Stimulated activated CD4-positive, alpha-beta T cell treated with anti-CD3 and anti-CD28 coated beads, Interleukin-12 subunit alpha, Interleukin-12 subunit beta, amount 100 ng/mL, for 48 hours (primary cell): Measurements from ENCODE around the gene FHOD3.

ENCODE experiments used
- DNase-seq, 3 donors: peaks; one replicate each; pipeline ENCODE4 v3.0.0-alpha.2; 2020; ENCODE audit warnings: low read depth in 2 of 3, low spot score in 1 of 3

FHOD3 gene

DNA sequence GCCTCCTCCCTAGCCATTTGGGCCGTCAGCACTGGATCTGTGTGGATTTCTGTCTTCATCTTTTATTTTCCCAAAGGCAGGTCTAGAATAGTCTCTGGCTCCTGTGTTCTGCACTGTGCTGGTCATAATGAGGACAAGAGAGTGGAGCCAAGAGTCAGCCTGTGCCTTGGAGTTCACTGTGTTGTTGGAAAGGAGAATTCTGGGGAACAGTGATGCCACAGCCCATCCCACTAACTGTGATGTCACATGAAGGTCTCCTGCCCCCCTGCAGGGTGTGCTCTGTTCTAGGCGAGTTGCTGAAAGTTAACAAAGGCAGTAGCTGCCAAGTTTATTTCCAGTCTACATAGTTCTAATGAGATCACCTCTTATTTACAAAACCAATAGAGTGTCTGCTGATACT is 282.8 kb downstream of the FHOD3 start:
- DNase-seq, result no peak

DNA sequence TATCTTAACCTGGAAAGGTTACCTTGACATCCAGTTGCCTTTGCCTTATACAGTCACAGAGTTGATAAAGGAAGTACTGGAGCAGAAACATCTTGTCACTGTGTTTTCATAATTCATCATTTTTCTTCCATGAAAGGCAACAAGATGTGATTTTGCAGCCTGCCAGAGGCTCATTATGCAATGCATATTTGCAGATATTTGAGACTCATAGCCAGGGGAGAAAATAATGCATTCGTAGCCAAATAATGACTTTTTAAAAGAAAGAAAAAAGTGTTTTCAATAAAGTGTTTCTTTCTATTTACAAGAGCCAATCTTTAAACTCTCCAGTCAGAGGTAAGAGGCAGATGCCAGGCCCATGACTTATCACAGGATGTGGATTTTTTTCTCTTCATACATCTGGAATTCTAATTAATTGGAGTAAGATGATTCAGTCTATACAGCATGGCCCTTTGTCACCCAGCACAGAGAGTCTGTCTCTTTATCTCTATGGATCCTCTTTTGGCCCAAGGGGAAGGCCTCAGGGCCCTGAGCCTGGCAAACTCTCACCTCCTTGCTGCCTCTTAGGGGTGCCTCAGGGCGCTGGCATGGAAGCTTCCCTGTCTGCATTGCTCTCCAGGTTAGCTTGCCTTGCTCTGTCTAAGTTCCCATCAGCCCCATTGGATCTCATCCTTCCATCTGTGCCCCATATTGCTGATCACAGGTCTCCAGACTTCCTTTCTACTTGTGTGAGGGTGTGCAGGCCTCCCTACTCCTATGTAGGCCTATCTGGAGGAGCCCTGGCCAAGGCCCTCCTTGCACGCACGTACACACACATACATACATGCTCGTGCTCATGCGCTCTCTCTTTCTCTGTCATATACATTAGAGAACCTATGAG is 283.6 kb downstream of the FHOD3 start:
- DNase-seq, result no peak

DNA sequence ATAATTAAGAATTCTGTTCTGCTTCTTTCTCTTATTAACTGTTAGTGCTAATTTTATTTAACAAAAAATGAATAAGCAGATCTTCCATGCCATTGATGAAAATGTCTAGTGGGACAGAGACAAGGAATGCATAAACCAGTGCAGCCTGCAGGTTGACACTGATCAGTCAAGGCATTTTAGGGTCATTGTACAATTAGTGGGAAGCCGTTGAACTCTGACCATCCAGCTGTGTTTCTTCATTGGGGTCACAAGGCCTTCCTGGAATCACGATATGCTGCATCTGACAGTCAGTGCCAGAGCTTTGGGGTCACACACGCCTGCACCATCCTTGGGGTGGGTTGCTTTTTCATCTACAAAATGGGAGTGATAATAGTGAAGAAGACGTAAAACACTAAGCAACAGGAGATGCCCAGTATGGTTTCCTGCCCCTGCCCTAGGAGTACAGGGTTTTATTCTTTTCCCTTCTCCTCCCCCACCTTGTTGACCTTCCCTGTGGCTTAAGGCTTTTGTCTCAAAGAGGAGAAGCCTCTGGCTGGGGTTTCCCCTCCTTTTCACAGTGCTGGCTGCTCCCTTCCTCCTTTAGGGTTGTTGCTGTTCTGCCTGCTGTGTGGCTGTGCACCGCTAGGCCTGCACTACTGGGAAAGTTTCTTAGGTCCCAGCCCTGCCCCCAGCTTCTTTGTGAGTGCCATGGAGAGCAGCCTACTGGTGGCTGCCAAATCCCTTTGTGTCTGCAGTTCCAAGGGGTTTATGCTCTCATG is 285.7 kb downstream of the FHOD3 start:
- no peak for DNase-seq

DNA sequence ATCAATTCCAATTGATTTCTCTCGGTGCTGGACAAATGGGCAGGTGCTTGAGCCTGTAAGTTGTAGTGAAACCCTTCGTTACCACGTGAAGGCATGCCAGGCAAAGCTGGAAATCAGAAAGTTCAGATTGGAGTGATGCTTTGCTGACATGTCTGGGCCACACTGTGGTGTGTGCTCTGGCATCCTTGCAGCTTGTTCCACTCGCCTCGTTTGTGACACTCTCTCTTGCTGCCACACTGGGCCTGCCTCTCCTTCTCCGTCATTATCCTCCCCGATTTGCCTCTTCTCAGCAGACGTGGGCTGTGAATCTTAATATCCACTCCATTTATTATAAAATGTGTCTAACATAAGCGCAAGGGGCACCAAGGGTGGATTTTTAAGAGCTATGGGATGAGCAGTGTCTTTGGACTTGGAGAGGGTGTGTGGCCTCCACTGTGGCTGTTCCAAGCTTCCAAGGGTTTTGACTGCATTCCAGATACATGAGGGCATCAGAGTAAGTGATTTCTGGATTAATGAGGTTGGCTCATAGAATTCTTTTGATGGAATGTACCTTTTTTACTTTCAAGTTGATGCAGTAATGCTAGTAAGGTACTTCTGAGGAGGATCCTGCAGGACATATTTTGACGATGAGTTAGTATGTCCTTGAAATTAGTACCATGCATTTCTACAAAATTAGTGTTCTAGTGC is 292.5 kb downstream of the FHOD3 start:
- DNase-seq, result no peak

DNA sequence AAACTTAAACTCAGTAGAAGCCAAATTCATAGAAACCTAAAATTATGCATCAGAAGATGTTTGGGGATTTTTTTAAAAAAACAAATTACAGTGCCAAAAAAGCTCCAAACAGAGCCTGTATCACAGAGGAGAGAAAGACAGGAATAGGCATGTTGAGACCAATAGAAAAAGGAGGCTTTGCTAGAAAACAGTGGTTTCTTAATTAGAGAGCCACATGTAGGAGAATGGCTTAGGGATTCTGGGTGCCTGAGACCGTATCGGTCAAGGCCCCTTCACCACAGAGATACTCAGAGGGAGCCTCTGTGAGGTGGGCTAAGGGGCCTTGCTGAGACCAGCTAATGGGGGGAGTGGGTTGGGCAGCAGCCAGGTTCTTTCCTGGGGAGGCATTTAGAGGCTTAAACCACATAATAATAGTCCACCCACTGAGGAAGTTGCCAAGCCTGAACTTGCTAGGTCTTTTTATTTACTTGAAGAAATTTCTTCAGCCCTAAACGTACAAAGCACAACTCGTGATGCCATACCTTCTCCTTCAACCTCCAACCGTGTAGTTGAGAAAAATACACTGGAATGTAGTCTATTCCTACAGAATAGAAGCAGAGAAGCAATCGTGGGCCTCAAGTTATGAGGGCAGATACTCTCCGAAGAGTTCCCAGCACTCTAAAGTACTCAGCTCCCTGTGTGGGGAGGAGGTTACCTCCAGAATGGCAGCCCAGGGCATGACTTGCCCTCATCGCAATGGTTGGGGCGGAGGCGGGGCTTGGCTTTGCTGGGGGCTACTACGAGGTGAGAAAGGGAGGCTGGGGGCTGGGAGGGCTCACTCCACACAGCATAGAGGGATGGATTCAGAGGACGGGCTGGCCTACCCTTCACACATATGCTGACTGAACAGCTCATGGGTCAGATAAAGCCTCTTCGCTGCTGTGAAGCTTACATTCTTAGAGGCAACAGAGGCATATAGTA is 293.4 kb downstream of the FHOD3 start:
- no peak for DNase-seq

DNA sequence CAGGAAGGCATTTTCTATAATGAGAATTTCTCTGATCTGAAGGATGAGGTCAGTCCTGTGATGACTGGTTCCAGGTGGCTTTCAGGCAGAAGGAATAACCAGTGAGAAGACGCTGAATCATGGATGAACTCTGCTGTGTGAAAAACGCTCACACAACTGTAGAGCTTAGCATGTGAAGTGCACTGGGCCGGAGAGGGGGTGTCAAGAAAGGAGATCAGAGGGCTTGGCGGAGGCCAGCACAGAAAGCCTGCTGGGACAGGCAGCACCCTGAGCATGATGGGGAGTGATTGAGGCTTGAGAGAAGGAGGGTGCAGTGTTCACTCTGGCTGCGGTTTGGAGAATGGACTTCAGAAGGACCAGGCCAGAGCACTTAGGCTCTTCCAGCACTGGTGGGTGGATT is 294.8 kb downstream of the FHOD3 start:
- no peak for DNase-seq

DNA sequence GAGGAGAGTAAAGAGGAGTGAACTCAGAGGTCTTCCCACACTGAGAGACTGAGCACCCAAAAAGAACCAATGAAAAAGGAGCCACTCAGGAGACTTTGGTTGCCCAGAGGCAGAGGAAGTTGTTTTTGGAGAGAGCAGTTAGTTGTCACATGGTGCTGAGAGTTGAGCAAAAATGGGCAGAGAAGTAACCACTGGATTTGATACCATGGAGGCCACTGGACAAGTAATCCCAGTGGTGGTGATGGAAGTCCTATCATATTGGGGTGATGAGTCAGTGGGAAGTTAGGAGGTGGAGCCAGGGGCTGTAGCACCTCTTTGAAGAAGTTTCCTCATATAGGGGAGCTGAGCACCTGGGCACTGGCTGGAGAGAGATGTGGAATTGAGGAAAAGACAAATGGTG is 295.5 kb downstream of the FHOD3 start:
- no peak for DNase-seq

DNA sequence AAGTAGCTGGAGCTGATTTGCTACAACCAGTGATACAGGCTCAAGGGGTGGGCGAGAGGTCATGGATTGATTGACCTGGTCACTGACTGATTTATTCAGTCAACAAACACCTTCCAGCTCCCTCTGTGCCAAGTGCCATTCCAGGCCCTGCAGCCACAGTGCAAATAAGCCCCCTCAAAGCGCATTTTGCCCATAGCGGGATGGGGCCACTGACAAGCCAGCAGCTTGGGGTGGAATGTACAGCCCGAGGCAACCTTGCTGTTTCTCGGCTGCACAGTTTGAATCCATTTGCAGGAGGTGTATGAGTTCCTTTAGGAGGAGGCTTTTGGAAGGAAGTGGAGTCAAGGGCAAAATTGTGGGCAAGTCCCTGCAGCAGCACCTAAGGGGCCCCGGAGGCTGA is 296.1 kb downstream of the FHOD3 start:
- no peak for DNase-seq

DNA sequence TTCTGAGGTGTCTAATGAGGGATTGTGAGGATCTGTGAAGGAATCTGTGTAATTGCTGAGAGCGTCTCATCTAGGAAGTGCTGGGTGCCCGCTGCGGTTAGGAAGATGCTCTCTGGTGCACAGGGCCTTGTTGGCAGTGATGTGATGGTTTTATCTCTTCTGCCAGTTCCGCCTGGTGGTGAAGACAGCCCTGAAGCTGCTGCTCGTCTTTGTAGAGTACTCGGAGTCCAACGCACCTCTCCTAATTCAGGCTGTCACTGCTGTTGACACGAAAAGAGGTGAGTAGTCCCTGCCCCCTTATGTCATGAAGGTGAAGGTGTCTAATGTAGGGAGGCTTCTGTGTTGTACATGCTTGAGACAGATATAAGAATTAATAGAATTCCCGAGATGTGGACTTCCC is 297.1 kb downstream of the FHOD3 start:
- DNase-seq, result no peak

DNA sequence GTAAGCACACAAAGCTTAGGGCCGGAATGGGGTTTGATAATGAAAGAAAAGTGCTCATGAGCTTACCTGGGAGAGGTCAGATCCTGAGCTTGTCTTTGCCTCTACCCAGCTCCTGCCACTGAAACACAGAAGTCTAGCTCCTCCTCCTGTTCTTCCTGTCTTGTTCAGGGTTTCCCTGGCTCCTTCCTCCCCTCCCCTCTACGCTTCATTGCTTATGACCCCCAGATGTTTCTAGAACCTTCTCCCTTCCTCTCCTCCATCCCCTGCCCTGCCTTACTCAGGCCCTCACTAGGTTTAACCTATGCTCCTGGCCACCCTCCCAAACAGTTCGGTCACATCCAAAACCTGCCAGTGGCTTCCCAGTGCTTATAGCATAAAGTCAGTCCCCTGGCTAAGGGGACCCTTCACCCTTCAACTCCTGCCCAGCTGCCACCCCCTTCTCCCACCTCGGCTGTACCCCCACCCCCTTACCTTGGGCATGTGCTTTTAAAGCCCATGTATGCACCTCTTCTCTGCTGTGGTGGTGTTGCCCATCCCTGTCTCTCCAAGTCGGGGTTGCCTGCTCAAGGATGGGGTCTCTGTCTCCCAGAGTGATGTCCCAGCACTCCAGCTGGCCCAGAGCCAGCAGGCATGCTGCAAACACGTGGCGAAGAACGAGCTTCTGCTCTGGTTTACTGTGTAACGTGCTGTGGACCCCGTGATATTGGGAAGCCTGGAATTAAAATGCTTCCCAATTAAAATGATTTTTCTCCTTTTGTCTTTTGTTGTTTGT is 297.7 kb downstream of the FHOD3 start:
- DNase-seq, result no peak

DNA sequence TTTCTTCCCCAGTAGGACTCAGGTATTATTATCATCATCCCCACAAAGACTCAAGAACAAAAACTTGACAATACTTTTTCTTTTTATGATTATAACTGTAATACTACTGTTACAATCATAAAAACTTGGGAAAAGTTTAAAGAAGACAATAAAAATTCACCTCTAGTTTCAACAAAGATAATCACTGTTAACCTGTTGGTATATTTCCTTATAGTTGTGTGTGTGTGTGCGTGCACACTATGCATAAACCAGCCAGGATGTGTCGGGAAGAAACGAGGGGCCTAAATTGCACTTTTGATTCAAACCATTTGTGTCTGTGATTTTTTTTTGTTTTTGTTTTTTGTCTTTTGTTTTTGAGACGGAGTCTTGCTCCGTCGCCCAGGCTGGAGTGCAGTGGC is 298.3 kb downstream of the FHOD3 start:
- DNase-seq, result no peak

DNA sequence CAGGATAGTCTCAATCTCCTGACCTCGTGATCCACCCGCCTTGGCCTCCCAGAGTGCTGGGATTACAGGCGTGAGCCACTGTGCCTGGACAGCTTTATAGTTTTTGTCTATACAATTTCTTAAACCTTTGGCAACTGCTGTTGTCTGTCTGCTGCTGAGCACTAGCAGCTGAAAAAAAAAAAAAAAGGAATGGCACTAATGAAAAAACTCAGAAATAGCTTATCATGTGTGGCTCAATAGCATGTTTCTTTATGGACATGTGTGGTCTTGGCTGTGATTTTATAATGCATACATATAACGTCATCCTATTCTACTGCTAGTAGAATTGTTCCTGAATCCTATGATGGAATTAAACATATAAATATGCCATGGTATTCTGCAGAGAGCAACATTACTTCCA is 300.1 kb downstream of the FHOD3 start:
- no peak for DNase-seq

DNA sequence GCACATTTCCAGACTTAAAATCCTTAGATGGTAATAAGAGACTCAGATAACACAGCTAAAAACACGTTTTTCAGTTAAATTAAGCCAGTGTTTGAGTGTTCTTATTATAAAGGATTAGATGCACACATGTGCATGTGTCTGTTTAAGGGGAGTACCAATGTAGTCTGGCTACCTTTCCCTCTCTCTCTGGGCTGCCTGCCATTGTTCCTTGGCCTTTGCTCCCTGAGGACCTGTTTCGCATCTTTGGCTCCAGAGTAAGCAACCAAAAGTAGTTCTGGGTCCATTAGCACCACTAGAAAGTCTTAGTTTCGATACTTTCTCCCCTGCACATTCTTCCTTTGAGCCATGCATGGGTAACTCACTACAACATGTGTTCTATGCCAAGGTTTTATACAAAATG is 303.0 kb downstream of the FHOD3 start:
- no peak for DNase-seq

DNA sequence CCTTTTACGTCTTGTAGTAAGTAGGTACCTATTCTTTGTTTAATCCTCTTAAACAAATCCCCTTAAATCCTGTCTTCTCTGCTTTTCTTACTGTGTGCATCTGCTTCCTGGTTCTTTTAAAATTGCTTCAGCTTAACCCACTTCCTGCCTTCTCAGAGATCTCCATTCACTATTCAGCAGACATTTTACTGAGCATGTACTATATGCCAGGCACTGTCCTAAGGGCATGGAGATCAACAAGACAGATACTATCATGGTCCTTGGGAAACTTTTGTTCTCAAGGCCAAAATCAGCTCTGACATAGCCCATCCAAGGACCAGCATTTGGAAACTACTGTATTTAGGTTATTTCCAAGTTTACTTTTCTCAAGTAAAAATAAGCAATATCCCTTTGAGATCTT is 303.8 kb downstream of the FHOD3 start:
- DNase-seq, result no peak

DNA sequence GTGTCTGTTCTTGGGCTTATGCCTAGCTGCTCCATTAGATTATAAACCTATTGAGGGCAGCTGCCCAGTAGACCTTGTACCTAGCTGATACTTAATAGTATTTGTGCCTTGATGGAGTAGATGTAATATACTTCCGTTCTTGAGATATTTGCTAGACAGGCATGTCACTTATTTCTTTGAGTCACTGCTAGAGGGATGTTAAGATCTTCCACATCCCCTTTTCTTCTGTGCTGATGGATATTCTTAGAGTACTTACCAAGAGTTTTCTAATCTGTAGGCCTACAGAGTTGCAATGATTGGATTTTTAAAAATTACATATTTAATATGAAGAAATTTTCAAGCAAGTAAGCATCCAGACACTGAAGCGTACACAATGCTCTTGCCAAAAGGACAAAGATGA is 304.6 kb downstream of the FHOD3 start:
- no peak for DNase-seq

DNA sequence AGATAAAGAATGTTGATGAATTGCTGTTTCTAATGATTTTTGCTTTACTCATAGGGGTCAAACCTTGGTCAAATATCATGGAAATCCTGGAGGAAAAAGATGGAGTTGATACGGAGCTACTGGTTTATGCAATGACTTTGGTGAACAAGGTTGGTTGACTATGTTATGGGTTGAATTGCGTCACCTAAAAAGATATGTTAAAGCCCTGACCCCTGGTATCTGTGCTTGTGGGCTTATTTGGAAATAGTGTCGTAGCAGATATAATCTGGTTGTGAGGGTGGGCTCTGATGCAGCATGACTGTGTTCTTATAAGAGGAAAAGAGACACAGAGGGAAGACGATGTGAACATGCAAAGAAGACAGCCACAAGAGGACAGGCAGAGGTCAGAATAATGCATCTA is 305.1 kb downstream of the FHOD3 start:
- DNase-seq, result no peak

DNA sequence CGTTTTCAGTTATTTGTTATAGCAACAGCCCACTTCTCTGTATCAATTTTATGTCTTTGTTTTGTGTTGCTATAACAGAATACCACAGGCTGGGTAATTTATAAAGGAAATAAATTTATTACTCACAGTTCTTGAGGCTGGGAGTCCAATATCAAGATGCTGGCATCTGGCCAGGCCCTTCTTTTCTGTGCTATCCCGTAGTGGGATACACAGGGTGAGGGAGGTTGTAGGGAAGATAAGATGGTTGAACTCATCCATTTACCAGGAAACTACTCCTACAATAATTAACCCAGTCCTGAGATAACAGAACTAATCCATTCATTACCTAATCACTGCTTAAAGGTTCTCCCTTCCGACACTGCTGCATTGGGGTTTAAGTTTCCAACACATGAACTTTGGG is 310.6 kb downstream of the FHOD3 start:
- DNase-seq, result no peak

DNA sequence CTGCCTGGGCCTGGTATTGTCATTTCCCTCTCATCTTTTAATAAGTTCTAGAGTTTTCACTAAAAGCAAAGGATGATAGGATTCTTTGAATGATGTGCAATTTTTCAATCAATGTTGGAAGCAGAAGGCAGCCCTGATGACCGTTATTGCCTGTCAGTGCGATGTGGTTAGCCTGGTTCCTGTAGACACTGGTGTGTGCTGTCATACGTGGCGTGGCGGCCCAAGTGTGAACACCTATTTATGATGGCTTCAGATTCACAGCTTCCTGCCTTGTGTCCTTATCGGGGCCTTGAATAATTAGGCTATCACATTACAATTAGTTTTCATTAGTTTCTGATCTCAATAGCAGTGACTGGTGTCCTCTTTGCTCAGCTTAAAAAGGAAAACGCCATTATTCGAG is 312.7 kb downstream of the FHOD3 start:
- DNase-seq, result no peak

DNA sequence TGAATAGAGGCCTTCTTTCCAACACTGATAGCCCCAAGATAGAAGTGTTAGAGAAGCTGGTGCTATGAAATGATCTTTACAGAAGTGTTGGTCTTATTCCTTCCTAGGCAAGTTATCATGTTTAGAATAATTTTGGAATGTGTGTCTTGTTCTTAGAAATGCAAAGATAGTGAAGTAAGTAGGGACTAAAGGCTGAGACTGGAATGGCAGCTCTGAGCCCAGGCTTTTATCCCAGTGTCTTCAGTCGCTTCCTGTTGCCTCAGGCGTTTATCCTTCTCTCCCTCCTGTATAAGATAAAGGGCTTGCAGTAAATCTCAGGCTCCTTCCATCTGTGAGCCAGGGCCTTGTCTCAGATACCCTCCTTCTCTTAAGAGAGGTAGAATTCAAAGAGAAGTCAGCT is 313.1 kb downstream of the FHOD3 start:
- DNase-seq, result no peak

DNA sequence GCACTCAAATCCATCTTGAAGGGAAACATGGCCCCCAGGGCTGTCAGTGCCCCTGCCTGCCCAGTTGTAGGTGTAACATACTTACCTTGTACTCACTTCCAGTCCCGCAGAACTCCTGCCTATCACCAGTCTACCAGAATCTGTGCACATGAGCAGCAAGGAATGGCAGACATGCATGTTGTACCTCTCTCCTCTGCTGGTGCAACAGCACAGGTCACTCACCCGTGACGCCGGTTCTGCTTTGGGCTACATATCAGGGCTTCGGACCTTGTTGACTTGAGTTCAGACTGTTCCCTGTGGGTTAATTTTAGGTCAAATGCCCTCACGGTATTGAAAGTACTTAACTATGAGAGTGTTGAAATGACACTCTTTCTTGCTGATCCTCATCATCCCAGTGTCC is 315.6 kb downstream of the FHOD3 start:
- no peak for DNase-seq
